HK-2 (cell line): ENCODE results near the gene COASY.
"Not testable (repeated sequence)": the region's sequence is repeated elsewhere in the genome, so short reads cannot be mapped to it uniquely, and the experiment has no call there.

Source experiments
- DNase-seq: peaks from one replicate; pipeline ENCODE4 v3.0.0-alpha.2; 2018; ENCODE audit not compliant: unreplicated experiment

COASY gene

DNA sequence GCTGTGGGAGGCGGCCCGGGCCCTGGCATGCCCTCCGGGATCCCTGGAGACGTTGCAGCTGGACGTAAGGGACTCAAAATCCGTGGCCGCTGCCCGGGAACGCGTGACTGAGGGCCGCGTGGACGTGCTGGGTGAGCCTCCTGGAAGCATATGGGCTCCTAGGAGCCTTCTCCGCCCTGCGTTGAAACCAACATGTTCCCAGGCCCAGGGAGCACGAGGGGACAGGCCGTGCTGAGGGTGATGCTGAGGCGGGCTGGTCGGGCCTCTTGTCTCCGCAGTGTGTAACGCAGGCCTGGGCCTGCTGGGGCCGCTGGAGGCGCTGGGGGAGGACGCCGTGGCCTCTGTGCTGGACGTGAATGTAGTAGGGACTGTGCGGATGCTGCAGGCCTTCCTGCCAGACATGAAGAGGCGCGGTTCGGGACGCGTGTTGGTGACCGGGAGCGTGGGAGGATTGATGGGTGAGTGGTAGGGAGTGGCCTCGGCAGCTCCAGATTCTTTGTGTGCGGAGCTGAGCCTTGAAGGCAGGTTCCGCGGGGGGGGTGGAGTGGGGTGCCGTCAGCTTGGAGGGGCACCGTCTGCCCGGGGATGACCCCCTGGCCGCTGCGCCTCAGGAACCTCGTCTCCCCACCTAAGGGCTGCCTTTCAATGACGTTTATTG, 8.7 kb upstream of the COASY start:
- no peak for DNase-seq

- DNase-seq = no peak
These were observed 8.1 kb upstream of the COASY start for GRCh38 chr17:42553866-42554249.

DNA sequence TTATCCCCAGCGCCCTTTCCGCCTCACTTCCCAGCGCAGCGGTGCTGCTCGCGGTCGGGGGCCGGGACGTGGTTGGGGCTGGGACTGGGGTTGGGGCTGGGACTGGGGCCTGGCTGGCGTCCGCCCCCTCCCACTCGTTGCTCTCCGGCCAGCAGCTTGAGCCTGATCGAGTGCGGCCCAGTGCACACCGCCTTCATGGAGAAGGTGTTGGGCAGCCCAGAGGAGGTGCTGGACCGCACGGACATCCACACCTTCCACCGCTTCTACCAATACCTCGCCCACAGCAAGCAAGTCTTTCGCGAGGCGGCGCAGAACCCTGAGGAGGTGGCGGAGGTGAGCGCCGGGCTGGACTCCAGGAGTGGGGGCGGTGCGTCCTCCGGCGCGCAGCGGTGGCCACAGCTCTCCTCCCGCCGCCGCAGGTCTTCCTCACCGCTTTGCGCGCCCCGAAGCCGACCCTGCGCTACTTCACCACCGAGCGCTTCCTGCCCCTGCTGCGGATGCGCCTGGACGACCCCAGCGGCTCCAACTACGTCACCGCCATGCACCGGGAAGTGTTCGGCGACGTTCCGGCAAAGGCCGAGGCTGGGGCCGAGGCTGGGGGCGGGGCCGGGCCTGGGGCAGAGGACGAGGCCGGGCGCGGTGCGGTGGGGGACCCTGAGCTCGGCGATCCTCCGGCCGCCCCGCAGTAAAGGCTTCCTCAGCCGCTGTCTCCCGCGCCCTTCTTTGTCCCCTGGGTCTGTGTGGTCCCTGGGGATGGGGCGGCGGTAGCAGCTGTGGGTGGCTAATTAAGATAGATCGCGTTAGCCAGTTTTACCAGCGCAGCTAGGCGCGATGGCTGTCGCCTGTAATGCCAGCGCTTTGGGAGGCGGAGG, 7.5 kb upstream of the COASY start:
- DNase-seq = peak; percentile 89

GRCh38 chr17:42555122-42555622, 6.8 kb upstream of the COASY start:
- no peak for DNase-seq

GRCh38 chr17:42555961-42556617, 5.9 kb upstream of the COASY start:
- not testable (repeated sequence) for DNase-seq

DNA sequence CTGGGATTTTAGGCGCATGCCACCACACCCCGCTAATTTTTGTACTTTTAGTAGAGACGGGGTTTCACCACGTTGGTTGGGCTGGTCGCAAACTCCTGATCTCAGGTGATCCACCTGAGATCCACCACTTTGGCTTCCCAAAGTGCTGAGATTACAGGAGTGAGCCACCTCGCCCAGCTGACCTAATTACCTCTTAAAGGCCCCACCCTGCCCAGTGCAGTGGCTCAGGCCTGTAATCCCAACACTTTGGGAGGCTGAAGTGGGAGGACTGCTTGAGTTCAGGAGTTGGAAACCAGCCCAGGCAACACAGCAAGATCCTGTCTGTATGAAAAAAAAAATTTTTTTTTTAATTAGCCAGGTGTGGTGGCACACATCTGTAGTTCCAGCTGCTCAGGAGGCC, 2.9 kb upstream of the COASY start:
- DNase-seq = no peak

DNA sequence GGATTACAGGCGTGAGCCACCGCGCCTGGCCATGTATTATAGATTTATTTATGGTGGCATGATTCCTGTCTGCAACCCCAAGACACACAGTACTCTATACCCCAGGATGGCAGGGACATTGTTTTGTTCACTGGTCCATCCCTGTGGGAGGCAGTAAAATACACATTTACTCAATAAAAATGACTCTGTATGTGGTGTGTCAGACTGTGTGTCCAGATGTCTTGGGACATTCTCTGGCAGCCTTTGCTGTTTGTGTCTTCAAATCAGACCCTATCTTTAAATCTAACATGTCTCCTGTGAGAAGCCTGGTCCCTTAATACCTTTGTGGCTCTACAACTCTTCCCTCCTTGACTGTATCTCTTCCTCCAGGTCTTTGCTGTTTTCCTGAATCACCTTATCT, 1.7 kb upstream of the COASY start:
- DNase-seq = no peak

DNA sequence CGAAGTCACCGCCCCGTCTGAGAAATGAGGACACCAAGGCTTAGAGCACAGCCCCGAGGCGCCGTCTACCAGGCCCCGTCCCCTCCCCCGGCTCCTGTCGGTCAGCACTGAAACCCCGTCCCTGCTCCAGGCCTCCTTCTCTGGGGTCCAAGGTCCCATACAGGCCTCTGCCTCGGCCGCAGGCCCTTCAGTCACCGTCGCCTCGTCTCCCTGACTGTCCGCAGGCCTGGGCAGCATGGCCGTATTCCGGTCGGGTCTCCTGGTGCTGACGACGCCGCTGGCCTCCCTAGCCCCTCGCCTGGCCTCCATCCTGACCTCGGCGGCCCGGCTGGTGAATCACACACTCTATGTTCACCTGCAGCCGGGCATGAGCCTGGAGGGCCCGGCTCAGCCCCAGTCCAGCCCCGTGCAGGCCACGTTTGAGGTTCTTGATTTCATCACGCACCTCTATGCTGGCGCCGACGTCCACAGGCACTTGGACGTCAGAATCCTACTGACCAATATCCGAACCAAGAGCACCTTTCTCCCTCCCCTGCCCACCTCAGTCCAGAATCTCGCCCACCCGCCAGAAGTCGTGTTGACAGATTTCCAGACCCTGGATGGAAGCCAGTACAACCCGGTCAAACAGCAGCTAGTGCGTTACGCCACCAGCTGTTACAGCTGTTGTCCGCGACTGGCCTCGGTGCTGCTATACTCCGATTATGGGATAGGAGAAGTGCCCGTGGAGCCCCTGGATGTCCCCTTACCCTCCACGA, 617 bp downstream of the COASY start:
- DNase-seq = peak; percentile 53

DNA sequence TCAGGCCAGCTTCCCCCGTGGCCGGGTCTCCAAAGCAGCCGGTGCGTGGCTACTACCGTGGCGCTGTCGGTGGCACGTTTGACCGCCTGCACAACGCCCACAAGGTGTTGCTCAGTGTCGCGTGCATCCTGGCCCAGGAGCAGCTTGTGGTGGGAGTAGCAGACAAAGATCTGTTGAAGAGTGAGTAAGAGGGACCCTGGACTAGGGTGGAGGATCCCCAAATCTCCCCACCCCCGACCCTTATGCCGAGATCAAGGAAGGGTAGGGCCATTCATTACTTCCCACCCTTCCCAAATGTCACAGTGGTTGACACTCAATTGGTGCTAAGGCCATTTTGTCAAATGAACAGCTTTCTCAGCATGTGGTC, 1.2 kb downstream of the COASY start:
- no peak for DNase-seq

GRCh38 chr17:42563543-42563942, 1.6 kb downstream of the COASY start:
- no peak for DNase-seq

DNA sequence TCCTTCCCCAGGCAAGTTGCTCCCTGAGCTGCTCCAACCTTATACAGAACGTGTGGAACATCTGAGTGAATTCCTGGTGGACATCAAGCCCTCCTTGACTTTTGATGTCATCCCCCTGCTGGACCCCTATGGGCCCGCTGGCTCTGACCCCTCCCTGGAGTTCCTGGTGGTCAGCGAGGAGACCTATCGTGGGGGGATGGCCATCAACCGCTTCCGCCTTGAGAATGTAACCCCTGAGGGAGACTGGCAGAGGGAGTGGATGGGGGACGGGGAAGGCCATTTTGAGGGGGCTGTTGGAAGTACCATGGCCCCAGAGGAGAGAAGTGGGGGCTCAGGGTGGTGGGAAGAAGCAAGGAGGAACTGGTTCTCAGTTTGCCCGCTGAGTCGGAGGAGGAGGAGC, 2.0 kb downstream of the COASY start:
- DNase-seq = no peak

GRCh38 chr17:42564815-42565522, 3.0 kb downstream of the COASY start:
- DNase-seq = no peak

GRCh38 chr17:42565523-42566214, 3.7 kb downstream of the COASY start:
- DNase-seq = no peak

- DNase-seq = no peak
These were observed 4.4 kb downstream of the COASY start for GRCh38 chr17:42566215-42566882.

DNA sequence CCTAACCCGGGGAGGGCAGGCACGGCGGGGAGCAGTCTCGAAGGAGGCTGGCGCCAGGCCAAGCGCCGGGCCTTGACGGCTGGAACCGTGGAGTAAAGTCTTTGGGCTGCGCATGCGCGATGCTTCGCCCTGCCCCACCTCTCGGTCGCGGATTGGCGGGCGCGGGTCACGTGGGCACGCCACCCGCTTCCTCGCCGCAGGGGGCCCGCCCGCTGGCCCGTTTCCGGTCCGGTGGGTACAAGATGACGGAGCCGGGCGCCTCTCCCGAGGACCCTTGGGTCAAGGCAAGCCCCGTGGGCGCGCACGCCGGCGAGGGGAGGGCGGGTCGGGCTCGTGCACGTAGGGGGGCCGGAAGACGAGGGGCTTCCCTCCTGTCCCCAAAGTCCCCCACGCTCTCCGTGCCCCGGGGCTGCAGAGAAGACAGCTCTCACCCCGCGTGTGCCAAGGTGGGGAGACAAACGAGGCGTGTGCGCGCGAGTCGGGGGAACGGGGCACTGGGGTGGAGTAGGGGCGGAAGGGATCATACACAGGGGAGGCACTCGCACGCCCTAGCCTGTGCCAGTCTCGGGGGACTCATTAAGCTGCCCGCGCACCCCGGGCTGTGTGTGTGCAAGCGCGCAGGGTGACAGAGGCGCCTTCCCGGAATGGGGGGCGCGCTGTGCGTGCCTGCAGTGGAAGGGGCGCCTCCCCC, 5.1 kb downstream of the COASY start, which contains the start of gene MLX:
Gene MLX, plus strand, starts transcription at position 218 of the 691 bp plus-strand sequence. Its CDS starts 25 bp downstream, at position 243.
- peak; percentile 95 for DNase-seq

GRCh38 chr17:42568341-42569111, 6.6 kb downstream of the COASY start:
- no peak for DNase-seq

DNA sequence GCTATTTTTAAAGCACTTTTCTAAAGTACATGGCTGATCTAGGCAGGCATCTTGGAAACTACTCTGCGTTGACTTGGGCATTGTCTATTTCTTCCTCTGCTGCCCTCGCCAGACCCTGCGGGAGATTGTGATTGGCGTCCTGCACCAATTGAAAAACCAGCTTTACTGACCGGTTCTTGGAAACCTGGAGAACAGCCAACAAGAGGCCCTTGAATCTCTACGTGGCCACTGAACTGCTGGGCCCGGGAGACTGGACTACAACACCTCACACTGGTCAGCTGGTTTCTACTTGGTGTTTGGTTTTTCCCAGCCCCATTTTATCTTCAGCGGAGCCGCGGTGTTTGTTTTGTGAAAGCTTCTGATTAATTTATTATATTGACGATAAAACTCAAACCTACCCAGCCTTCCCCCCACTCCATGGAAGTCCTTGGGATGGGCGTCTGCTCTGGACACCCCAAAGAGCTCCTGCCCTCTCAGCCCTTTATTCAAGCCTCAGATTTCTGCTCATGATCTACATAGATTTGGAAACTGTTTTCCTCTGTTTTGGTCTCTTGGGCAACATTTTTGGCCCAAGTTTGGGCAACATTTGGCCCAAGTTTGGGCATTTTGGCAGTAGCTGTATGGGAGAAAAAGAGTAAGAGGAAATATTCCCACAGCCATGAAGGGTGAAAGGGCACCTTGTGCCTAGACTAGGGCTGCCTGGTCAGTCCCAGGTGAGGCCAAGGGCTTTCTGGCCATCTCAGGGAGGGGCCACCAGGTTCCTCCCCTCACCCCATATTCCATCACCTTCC, 9.7 kb downstream of the COASY start:
- DNase-seq = no peak

DNA sequence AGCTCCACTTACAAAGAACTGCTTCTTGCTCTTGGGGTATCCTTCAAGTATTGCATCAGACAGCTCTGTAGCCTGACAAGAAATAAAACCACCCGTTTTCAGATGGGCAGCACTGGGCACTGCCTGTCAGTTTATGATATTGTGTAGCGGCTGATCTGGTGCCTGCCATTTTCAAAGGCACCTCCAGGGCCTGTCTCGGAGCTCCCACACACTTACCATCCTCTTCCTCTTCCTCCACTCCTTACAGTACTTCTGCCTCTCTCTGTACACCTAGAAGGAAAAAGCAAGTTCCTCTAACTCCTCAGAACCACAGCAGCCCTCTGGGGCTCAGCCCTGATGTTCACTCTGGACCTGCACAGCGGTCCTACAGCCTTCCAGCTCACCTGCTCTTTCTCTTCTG, 11.1 kb downstream of the COASY start:
- no peak for DNase-seq
